DND-41 (cell line): ENCODE data around the gene SHANK3.
"Not testable (repeated sequence)": the region's sequence is repeated elsewhere in the genome, so short reads cannot be mapped to it uniquely, and the experiment has no call there.

ENCODE experiments used
- ATAC-seq: fragments of 200-7000 bp; cut with Tn5 transposase; 3 replicates; pipeline ENCODE4 v1.9.1; 2021; ENCODE audit warnings: low read depth; ENCODE audit not compliant: insufficient read depth
- DNase-seq: peaks from one replicate; pipeline ENCODE4 v3.0.0-alpha.2; 2020
- H2AFZ ChIP-seq: 2 replicates; pipeline ENCODE4 v1.6.0; 2012; ENCODE audit warnings: low read depth, low read length
- H3K27ac ChIP-seq: 2 replicates; pipeline ENCODE4 v1.5.1; 2012; ENCODE audit warnings: low read length, inconsistent platforms
- H3K27me3 ChIP-seq: fragments of 200-600 bp; sonication (generic); 2 replicates; pipeline ENCODE4 v1.6.0; 2012; ENCODE audit warnings: low read length, mild to moderate bottlenecking, inconsistent platforms; ENCODE audit not compliant: insufficient read depth, poor library complexity
- H3K36me3 ChIP-seq: 2 replicates; pipeline ENCODE4 v1.5.1; 2012; ENCODE audit warnings: low read length, inconsistent platforms; ENCODE audit not compliant: insufficient read depth
- H3K4me1 ChIP-seq: 2 replicates; pipeline ENCODE4 v1.5.1; 2012; ENCODE audit warnings: mild to moderate bottlenecking, low read length; ENCODE audit not compliant: insufficient read depth
- H3K4me2 ChIP-seq: 2 replicates; pipeline ENCODE4 v1.6.0; 2012; ENCODE audit warnings: mild to moderate bottlenecking, moderate library complexity, low read length, inconsistent platforms; ENCODE audit not compliant: insufficient read depth
- H3K4me3 ChIP-seq, 2 experiments: fragments of 200-600 bp in 1 of 2; shearing (Covaris generic) in 1 of 2; 2 replicates each; pipeline ENCODE4 v1.5.1; 2012 to 2016; ENCODE audit warnings: inconsistent platforms in 2 of 2, low read length in 2 of 2, mild to moderate bottlenecking in 2 of 2, low read depth in 1 of 2, moderate library complexity in 1 of 2
- H3K79me2 ChIP-seq: 2 replicates; pipeline ENCODE4 v1.6.0; 2012; ENCODE audit warnings: low read length, inconsistent platforms; ENCODE audit not compliant: insufficient read depth
- H3K9ac ChIP-seq: 2 replicates; pipeline ENCODE4 v1.6.0; 2012; ENCODE audit warnings: low read depth, mild to moderate bottlenecking, inconsistent platforms, low read length, moderate library complexity
- H3K9me3 ChIP-seq: 2 replicates; pipeline ENCODE4 v1.5.1; 2012; ENCODE audit warnings: low read length, moderate library complexity, mild to moderate bottlenecking, inconsistent platforms; ENCODE audit not compliant: insufficient read depth, severe bottlenecking
- H4K20me1 ChIP-seq: 2 replicates; pipeline ENCODE4 v1.6.0; 2012; ENCODE audit warnings: low read length; ENCODE audit not compliant: insufficient read depth
- EZH2 ChIP-seq: IDR thresholded peaks from 3 replicates; pipeline ENCODE4 v1.6.1; 2012; ENCODE audit warnings: borderline replicate concordance, low read depth, mild to moderate bottlenecking, moderate library complexity, low read length, inconsistent platforms; ENCODE audit not compliant: severe bottlenecking
- TF ChIP-seq, protein P1 (sequence below): IDR thresholded peaks from 2 replicates; pipeline ENCODE4 v1.5.1; 2012; ENCODE audit warnings: borderline replicate concordance, low read length, moderate library complexity, mild to moderate bottlenecking; ENCODE audit not compliant: poor library complexity, severe bottlenecking; ENCODE audit errors: extremely low read depth

Gene SHANK3

DNA sequence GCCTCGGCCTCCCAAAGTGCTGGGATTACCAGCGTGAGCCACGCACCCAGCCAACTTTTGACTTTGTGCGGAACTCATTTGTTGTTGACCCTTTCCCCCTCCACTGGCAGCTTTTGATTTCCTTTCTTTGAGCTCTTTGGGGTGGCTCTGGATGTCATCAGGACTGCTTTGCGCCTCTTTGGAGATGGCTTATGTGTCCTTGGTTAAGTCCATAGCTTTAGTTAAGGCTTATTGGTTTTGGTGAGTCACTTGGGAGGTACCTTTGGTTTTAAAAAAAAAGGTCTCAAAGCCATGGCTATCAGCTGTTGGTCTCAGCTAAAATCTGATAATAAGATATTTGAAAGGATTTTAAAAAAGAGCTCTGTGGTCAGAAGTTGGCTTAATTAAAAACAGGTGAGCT, 39.5 kb upstream of the SHANK3 start:
- peaks cover 6% of the 10 kb centered on the region for H3K79me2 ChIP-seq
- H2AFZ ChIP-seq = no peak overlapping the region
- no peaks in the 10 kb centered on the region for H3K9me3 ChIP-seq
- H3K9ac ChIP-seq = no peak overlapping the region
- H3K4me2 ChIP-seq = no peak overlapping the region
- TF ChIP-seq, protein P1, sequence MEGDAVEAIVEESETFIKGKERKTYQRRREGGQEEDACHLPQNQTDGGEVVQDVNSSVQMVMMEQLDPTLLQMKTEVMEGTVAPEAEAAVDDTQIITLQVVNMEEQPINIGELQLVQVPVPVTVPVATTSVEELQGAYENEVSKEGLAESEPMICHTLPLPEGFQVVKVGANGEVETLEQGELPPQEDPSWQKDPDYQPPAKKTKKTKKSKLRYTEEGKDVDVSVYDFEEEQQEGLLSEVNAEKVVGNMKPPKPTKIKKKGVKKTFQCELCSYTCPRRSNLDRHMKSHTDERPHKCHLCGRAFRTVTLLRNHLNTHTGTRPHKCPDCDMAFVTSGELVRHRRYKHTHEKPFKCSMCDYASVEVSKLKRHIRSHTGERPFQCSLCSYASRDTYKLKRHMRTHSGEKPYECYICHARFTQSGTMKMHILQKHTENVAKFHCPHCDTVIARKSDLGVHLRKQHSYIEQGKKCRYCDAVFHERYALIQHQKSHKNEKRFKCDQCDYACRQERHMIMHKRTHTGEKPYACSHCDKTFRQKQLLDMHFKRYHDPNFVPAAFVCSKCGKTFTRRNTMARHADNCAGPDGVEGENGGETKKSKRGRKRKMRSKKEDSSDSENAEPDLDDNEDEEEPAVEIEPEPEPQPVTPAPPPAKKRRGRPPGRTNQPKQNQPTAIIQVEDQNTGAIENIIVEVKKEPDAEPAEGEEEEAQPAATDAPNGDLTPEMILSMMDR = no peak
- TF ChIP-seq EZH2 = no peak
- no peaks in the 10 kb centered on the region for H3K36me3 ChIP-seq
- H3K27ac ChIP-seq = no peak overlapping the region
- DNase-seq (no peak), ATAC-seq (no peak)
- H3K4me3 ChIP-seq = no peak overlapping the region
- no peaks in the 10 kb centered on the region for H4K20me1 ChIP-seq
- H3K4me1 ChIP-seq = peaks cover 8% of the 10 kb centered on the region
- H3K27me3 ChIP-seq = no peaks in the 10 kb centered on the region

DNA sequence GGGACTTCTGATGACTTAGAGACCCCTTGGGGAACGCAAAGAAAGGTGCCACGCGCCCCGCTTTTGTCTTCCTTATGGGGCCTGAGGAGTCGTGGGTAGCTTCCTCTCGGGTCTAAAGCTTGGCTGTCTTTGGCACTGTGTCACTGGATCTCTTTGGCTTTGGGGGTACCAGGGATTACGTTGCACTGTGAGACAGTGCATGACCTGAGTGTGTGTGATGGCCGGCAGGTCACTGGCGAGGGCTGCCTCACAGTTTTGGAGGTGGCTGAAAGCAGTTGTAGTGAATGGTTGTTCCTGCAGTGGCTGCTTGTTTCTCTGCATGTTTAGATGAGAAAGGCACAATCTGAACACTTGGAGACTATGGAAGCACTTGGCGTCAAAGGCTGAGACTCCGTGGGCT, 38.9 kb upstream of the SHANK3 start:
- H3K9ac ChIP-seq = no peak overlapping the region
- peaks cover 4% of the 10 kb centered on the region for H3K4me1 ChIP-seq

DNA sequence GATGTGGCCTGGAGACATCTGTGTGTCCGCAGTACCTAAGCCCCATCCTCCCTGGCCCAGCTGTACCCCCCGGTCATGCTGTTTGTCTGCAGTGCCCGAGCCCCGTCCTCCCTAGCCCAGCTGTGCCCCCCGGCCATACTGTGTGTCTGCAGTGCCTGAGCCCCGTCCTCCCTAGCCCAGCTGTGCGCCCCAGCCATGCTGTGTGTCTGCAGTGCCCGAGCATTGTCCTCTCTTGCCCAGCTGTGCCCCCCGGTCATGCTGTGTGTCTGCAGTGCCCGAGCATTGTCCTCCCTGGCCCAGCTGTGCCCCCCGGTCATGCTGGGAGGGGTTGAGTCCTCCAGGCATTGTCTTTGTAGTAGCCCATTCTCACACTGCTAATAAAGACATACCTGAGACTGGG, 37.0 kb upstream of the SHANK3 start:
- no peak overlapping the region for H3K9ac ChIP-seq
- ATAC-seq (no peak), DNase-seq (no peak)
- H3K4me1 ChIP-seq = no peaks in the 10 kb centered on the region
- H3K27me3 ChIP-seq = no peaks in the 10 kb centered on the region
- no peaks in the 10 kb centered on the region for H3K79me2 ChIP-seq
- H3K9me3 ChIP-seq = no peaks in the 10 kb centered on the region
- no peak for TF ChIP-seq EZH2
- TF ChIP-seq, protein P1 = no peak
- no peak overlapping the region for H3K4me2 ChIP-seq
- no peak overlapping the region for H2AFZ ChIP-seq
- H3K27ac ChIP-seq = no peak overlapping the region
- no peaks in the 10 kb centered on the region for H4K20me1 ChIP-seq
- H3K36me3 ChIP-seq = no peaks in the 10 kb centered on the region
- no peak overlapping the region for H3K4me3 ChIP-seq

More for the DNA sequence above, 38.9 kb upstream of the SHANK3 start:
- Histone ChIP-seq H3K4me3 (no peak overlapping the region), H3K4me2 (no peak overlapping the region), H3K27ac (no peak overlapping the region), H3K27me3 (no peaks in the 10 kb centered on the region), H2AFZ (no peak overlapping the region), H3K79me2 (no peaks in the 10 kb centered on the region), H3K9me3 (no peaks in the 10 kb centered on the region), H3K36me3 (no peaks in the 10 kb centered on the region), H4K20me1 (no peaks in the 10 kb centered on the region)
- ATAC-seq (no peak), DNase-seq (no peak)
- TF ChIP-seq, protein P1 = no peak
- TF ChIP-seq EZH2 = no peak

DNA sequence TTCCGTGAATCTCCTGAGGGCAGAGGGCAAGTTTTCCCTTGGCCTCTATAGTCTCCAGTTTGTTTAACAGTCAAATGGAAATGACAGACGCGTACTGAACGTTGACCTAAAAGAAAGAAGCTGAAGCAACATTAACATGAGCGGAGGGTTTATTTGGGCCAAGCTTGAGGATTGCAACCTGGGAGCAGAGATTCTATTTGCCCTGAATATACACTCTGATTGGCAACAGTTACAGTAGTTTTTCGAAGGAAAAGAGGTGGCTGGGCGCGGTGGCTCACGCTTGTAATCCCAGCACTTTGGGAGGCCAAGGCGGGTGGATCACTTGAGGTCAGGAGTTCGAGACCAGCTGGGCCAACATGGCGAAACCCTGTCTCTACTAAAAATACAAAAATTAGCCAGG, 32.3 kb upstream of the SHANK3 start:
- H3K27ac ChIP-seq, DNase-seq, H3K9me3 ChIP-seq, H3K4me3 ChIP-seq, H3K36me3 ChIP-seq, H3K4me2 ChIP-seq, ATAC-seq, H3K79me2 ChIP-seq, H2AFZ ChIP-seq, H4K20me1 ChIP-seq, H3K9ac ChIP-seq, H3K4me1 ChIP-seq: not testable (repeated sequence)
- H3K27me3 ChIP-seq = peaks cover 19% of the 10 kb centered on the region
